Measurements from ENCODE around the gene PPP1R8.
"Not testable (repeated sequence)": the region's sequence is repeated elsewhere in the genome, so short reads cannot be mapped to it uniquely, and the experiment has no call there.

DNA sequence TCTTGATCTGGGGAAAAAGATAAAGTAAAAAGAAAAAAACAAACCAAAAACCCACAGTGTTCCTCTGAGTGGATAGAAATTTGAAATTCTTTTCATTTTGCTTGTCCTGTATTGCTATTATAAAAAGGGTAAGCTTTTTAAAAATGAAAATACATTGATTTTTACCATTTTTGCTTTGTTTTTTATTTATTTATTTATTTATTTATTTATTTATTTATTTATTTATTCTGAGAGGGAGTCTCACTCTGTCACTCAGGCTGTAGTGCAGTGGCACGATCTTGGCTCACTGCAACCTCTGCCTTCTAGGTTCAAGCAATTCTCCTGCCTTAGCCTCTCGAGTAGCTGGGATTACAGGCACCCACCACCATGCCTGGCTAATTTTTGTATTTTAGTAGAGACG lies 22.5 kb upstream of the PPP1R8 start:
- TF ChIP-seq, protein P1, sequence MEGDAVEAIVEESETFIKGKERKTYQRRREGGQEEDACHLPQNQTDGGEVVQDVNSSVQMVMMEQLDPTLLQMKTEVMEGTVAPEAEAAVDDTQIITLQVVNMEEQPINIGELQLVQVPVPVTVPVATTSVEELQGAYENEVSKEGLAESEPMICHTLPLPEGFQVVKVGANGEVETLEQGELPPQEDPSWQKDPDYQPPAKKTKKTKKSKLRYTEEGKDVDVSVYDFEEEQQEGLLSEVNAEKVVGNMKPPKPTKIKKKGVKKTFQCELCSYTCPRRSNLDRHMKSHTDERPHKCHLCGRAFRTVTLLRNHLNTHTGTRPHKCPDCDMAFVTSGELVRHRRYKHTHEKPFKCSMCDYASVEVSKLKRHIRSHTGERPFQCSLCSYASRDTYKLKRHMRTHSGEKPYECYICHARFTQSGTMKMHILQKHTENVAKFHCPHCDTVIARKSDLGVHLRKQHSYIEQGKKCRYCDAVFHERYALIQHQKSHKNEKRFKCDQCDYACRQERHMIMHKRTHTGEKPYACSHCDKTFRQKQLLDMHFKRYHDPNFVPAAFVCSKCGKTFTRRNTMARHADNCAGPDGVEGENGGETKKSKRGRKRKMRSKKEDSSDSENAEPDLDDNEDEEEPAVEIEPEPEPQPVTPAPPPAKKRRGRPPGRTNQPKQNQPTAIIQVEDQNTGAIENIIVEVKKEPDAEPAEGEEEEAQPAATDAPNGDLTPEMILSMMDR (IDR thresholded peaks at IDR 0.05; ENCODE audit: borderline replicate concordance, extremely low read depth, low read length, poor library complexity, severe bottlenecking), result not testable (repeated sequence)
- not testable (repeated sequence) for TF ChIP-seq EZH2 (IDR thresholded peaks at IDR 0.05; ENCODE audit: borderline replicate concordance, low read depth, low read length, severe bottlenecking)
